ENCODE data around the gene CCDC124. TPM values are rescaled to one million over a fixed set of nuclear protein-coding genes. Genes with fewer than 3 reads are reported as not detected.
"Not testable (repeated sequence)": the region's sequence is repeated elsewhere in the genome, so short reads cannot be mapped to it uniquely, and the experiment has no call there.

The CCDC124 gene
- 64.2 and 65.9 TPM in 2 replicates for total RNA-seq

GRCh38 chr19:17932485-17933338 lies at the start of gene CCDC124:
CCDC124 (plus strand) TSS chr19:17933015; CDS start chr19:17936421, 3,406 bp downstream.
- intact Hi-C loops (cut with micrococcal nuclease) = loop anchor here (1.0 to 2.0 kb wide), 3 partner anchors 14 to 73 kb away; partner anchors contain the start of gene RPL18A

- intact Hi-C loops (cut with micrococcal nuclease) = no loop called here
Observed at GRCh38 chr19:17883627-17884410, 49.0 kb upstream of the CCDC124 start.

- intact Hi-C loops (cut with micrococcal nuclease) = no loop called here
Observed at GRCh38 chr19:17886515-17886914, 46.3 kb upstream of the CCDC124 start.

GRCh38 chr19:17887221-17887620 lies 45.6 kb upstream of the CCDC124 start:
- intact Hi-C loops (cut with micrococcal nuclease) = not testable (repeated sequence)

- intact Hi-C loops (cut with micrococcal nuclease) = no loop called here
Observed at GRCh38 chr19:17888260-17888659, 44.6 kb upstream of the CCDC124 start.

- intact Hi-C loops (cut with micrococcal nuclease) = no loop called here
Observed at GRCh38 chr19:17889609-17890214, 43.1 kb upstream of the CCDC124 start.

- intact Hi-C loops (cut with micrococcal nuclease) = no loop called here
Observed at GRCh38 chr19:17893766-17894165, 39.0 kb upstream of the CCDC124 start.

- intact Hi-C loops (cut with micrococcal nuclease) = no loop called here
Observed at GRCh38 chr19:17902701-17903100, 30.1 kb upstream of the CCDC124 start.

- intact Hi-C loops (cut with micrococcal nuclease) = no loop called here
Observed at GRCh38 chr19:17908244-17908643, 24.6 kb upstream of the CCDC124 start.

GRCh38 chr19:17909003-17909732 lies 23.6 kb upstream of the CCDC124 start:
- intact Hi-C loops (cut with micrococcal nuclease) = no loop called here

GRCh38 chr19:17910791-17911360 lies 21.9 kb upstream of the CCDC124 start:
- intact Hi-C loops (cut with micrococcal nuclease) = no loop called here

- intact Hi-C loops (cut with micrococcal nuclease) = no loop called here
Observed at GRCh38 chr19:17915940-17916593, 16.7 kb upstream of the CCDC124 start.

GRCh38 chr19:17918151-17918550 lies 14.7 kb upstream of the CCDC124 start:
- intact Hi-C loops (cut with micrococcal nuclease) = not testable (repeated sequence)

GRCh38 chr19:17919122-17919521 lies 13.7 kb upstream of the CCDC124 start:
- intact Hi-C loops (cut with micrococcal nuclease) = not testable (repeated sequence)

GRCh38 chr19:17920527-17920926 lies 12.3 kb upstream of the CCDC124 start:
- intact Hi-C loops (cut with micrococcal nuclease) = no loop called here

GRCh38 chr19:17922138-17922537 lies 10.7 kb upstream of the CCDC124 start:
- intact Hi-C loops (cut with micrococcal nuclease) = no loop called here

- intact Hi-C loops (cut with micrococcal nuclease) = no loop called here
Observed at GRCh38 chr19:17926044-17926443, 6.8 kb upstream of the CCDC124 start.

GRCh38 chr19:17929056-17929455 lies 3.8 kb upstream of the CCDC124 start:
- intact Hi-C loops (cut with micrococcal nuclease) = no loop called here

GRCh38 chr19:17931532-17932191 lies 1.2 kb upstream of the CCDC124 start:
- intact Hi-C loops (cut with micrococcal nuclease) = loop anchor here (1.0 to 2.0 kb wide), 3 partner anchors 15 to 72 kb away; partner anchors contain the start of gene RPL18A
